Measurements from ENCODE around the gene RDM1.

DNA sequence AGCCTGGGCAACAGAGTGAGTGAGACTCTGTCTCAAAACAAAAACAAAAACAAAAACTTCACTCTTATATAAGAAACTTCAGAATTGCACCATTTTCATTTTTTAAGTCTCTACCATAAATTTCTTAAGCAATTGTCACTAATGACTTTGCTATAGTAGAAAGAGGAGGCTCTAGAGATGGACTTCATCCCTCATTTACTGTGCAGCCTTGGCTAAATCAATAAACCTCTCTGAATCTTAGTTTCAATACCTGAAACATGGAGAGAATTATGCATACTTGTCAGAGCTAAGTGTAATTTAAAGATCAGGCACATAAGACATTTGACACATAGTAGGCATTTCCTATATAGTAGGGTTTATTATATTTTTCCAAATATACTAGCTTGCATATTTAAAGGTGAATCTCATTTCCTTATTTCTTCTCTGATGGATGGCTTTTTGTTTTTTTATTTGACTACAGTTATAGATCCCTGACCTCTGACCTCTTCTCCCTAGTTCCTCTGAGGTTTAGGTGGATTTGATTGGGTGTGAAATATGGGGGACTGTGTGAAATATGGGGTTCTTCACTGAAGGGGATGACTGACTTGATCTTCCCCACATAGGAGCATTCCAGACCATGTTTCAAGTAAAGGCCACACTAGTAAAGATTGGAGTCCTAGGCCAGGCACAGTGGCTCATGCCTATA, 53.1 kb downstream of the RDM1 start:
- TF ChIP-seq, protein P1, sequence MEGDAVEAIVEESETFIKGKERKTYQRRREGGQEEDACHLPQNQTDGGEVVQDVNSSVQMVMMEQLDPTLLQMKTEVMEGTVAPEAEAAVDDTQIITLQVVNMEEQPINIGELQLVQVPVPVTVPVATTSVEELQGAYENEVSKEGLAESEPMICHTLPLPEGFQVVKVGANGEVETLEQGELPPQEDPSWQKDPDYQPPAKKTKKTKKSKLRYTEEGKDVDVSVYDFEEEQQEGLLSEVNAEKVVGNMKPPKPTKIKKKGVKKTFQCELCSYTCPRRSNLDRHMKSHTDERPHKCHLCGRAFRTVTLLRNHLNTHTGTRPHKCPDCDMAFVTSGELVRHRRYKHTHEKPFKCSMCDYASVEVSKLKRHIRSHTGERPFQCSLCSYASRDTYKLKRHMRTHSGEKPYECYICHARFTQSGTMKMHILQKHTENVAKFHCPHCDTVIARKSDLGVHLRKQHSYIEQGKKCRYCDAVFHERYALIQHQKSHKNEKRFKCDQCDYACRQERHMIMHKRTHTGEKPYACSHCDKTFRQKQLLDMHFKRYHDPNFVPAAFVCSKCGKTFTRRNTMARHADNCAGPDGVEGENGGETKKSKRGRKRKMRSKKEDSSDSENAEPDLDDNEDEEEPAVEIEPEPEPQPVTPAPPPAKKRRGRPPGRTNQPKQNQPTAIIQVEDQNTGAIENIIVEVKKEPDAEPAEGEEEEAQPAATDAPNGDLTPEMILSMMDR (IDR thresholded peaks at IDR 0.05), result no peak
- TF ChIP-seq POLR2A (IDR thresholded peaks at IDR 0.05) (no peak), EP300 (IDR thresholded peaks at IDR 0.05) (no peak)

All from stomach (tissue), 4 donors.